SK-N-SH treated with all-trans-retinoic acid at 6 μM for 48 hours (cell line): Measurements from ENCODE around the gene LTBP1.

Experiments used
- ATAC-seq: fragments of 200-7000 bp; cut with Tn5 transposase; 3 replicates; pipeline ENCODE4 v1.9.1; 2020; ENCODE audit warnings: mild to moderate bottlenecking, moderate library complexity
- ARNTL ChIP-seq: fragments of 450-650 bp; formaldehyde crosslinking; IDR thresholded peaks from 2 replicates; pipeline ENCODE4 v1.5.0; 2020; ENCODE audit warnings: low read depth, mild to moderate bottlenecking, moderate library complexity, borderline replicate concordance
- BACH2 ChIP-seq: fragments of 250-450 bp; sonication (Bioruptor Pico); IDR thresholded peaks from 2 replicates; pipeline ENCODE4 v1.9.0; 2021; ENCODE audit warnings: mild to moderate bottlenecking, borderline replicate concordance
- CSDC2 ChIP-seq: fragments of 250-450 bp; sonication (Bioruptor Pico); IDR thresholded peaks from 2 replicates; pipeline ENCODE4 v1.5.0; 2020; ENCODE audit warnings: mild to moderate bottlenecking, moderate library complexity
- CSRNP3 ChIP-seq: fragments of 250-450 bp; sonication (Bioruptor Pico); IDR thresholded peaks from 2 replicates; pipeline ENCODE4 v1.5.1; 2021; ENCODE audit warnings: mild to moderate bottlenecking, moderate library complexity
- ESRRG ChIP-seq: fragments of 250-450 bp; sonication (Bioruptor Pico); IDR thresholded peaks from 2 replicates; pipeline ENCODE4 v1.6.1; 2021; ENCODE audit warnings: mild to moderate bottlenecking
- GLIS3 ChIP-seq: fragments of 250-450 bp; sonication (Bioruptor Pico); IDR thresholded peaks from 2 replicates; pipeline ENCODE4 v1.5.0; 2020; ENCODE audit warnings: mild to moderate bottlenecking, moderate library complexity
- ISL1 ChIP-seq: fragments of 250-450 bp; sonication (Bioruptor Pico); IDR thresholded peaks from 2 replicates; pipeline ENCODE4 v2.1.2; 2022; ENCODE audit warnings: mild to moderate bottlenecking, moderate library complexity
- OSR1 ChIP-seq: fragments of 250-450 bp; sonication (Bioruptor Pico); IDR thresholded peaks from 2 replicates; pipeline ENCODE4 v1.8.0; 2022; ENCODE audit warnings: moderate library complexity, mild to moderate bottlenecking, inconsistent platforms
- PATZ1 ChIP-seq: fragments of 250-450 bp; sonication (Bioruptor Pico); IDR thresholded peaks from 2 replicates; pipeline ENCODE4 v1.8.0; 2020; ENCODE audit warnings: mild to moderate bottlenecking, moderate library complexity, borderline replicate concordance
- POU6F1 ChIP-seq: fragments of 250-450 bp; sonication (Bioruptor Pico); IDR thresholded peaks from 2 replicates; pipeline ENCODE4 v1.8.0; 2021; ENCODE audit warnings: low read depth, mild to moderate bottlenecking, moderate library complexity, borderline replicate concordance
- RARB ChIP-seq: fragments of 250-450 bp; sonication (Bioruptor Pico); IDR thresholded peaks from 2 replicates; pipeline ENCODE4 v1.8.0; 2021; ENCODE audit warnings: mild to moderate bottlenecking, moderate library complexity
- SNAI2 ChIP-seq: fragments of 250-450 bp; sonication (Bioruptor Pico); IDR thresholded peaks from 2 replicates; pipeline ENCODE4 v1.5.0; 2020; ENCODE audit warnings: mild to moderate bottlenecking, moderate library complexity
- TCF4 ChIP-seq: fragments of 250-450 bp; sonication (Bioruptor Pico); IDR thresholded peaks from 2 replicates; pipeline ENCODE4 v1.8.0; 2021; ENCODE audit warnings: mild to moderate bottlenecking, moderate library complexity, borderline replicate concordance
- TOX ChIP-seq: fragments of 250-450 bp; sonication (Bioruptor Pico); IDR thresholded peaks from 2 replicates; pipeline ENCODE4 v1.8.0; 2021; ENCODE audit warnings: mild to moderate bottlenecking, moderate library complexity, borderline replicate concordance
- ZC3H10 ChIP-seq: fragments of 250-450 bp; sonication (Bioruptor Pico); IDR thresholded peaks from 2 replicates; pipeline ENCODE4 v1.5.1; 2021; ENCODE audit warnings: mild to moderate bottlenecking, moderate library complexity
- ZFP30 ChIP-seq: fragments of 450-650 bp; formaldehyde crosslinking; IDR thresholded peaks from 2 replicates; pipeline ENCODE4 v1.5.0; 2022; ENCODE audit warnings: mild to moderate bottlenecking, moderate library complexity
- ZNF565 ChIP-seq: fragments of 450-650 bp; formaldehyde crosslinking; conservative IDR thresholded peaks from 2 replicates; pipeline ENCODE4 v1.5.0; 2020; ENCODE audit warnings: low read depth, mild to moderate bottlenecking, moderate library complexity
- ZNF70 ChIP-seq: fragments of 450-650 bp; formaldehyde crosslinking; IDR thresholded peaks from 2 replicates; pipeline ENCODE4 v1.5.0; 2020; ENCODE audit warnings: mild to moderate bottlenecking, moderate library complexity
- ZNF8 ChIP-seq: fragments of 450-650 bp; formaldehyde crosslinking; IDR thresholded peaks from 2 replicates; pipeline ENCODE4 v1.5.0; 2020; ENCODE audit warnings: mild to moderate bottlenecking, moderate library complexity
- TF ChIP-seq, protein P1 (sequence below): fragments of 250-450 bp; sonication (Bioruptor Pico); IDR thresholded peaks from 2 replicates; pipeline ENCODE4 v1.5.0; 2020; ENCODE audit warnings: mild to moderate bottlenecking, moderate library complexity
- TF ChIP-seq, protein P2 (sequence below): fragments of 250-450 bp; sonication (Bioruptor Pico); IDR thresholded peaks from 2 replicates; pipeline ENCODE4 v1.5.1; 2020; ENCODE audit warnings: low read depth, mild to moderate bottlenecking, moderate library complexity

Gene LTBP1

GRCh38 chr2:33020883-33021282 lies 74.1 kb downstream of the LTBP1 start:
- no peak for TF ChIP-seq RARB
- no peak for TF ChIP-seq PATZ1
- TF ChIP-seq CSDC2 (CRISPR knock-in tag), result no peak
- no peak for TF ChIP-seq ESRRG (CRISPR knock-in tag)
- TF ChIP-seq, protein P1, sequence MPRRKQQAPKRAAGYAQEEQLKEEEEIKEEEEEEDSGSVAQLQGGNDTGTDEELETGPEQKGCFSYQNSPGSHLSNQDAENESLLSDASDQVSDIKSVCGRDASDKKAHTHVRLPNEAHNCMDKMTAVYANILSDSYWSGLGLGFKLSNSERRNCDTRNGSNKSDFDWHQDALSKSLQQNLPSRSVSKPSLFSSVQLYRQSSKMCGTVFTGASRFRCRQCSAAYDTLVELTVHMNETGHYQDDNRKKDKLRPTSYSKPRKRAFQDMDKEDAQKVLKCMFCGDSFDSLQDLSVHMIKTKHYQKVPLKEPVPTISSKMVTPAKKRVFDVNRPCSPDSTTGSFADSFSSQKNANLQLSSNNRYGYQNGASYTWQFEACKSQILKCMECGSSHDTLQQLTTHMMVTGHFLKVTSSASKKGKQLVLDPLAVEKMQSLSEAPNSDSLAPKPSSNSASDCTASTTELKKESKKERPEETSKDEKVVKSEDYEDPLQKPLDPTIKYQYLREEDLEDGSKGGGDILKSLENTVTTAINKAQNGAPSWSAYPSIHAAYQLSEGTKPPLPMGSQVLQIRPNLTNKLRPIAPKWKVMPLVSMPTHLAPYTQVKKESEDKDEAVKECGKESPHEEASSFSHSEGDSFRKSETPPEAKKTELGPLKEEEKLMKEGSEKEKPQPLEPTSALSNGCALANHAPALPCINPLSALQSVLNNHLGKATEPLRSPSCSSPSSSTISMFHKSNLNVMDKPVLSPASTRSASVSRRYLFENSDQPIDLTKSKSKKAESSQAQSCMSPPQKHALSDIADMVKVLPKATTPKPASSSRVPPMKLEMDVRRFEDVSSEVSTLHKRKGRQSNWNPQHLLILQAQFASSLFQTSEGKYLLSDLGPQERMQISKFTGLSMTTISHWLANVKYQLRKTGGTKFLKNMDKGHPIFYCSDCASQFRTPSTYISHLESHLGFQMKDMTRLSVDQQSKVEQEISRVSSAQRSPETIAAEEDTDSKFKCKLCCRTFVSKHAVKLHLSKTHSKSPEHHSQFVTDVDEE, result no peak
- no peak for TF ChIP-seq ZNF8 (CRISPR knock-in tag)
- no peak for TF ChIP-seq ZFP30 (CRISPR knock-in tag)
- TF ChIP-seq OSR1 (CRISPR knock-in tag), result no peak
- no peak for TF ChIP-seq ZC3H10 (CRISPR knock-in tag)
- TF ChIP-seq ZNF565 (CRISPR knock-in tag), result no peak
- no peak for TF ChIP-seq TOX (CRISPR knock-in tag)
- no peak for TF ChIP-seq ARNTL (CRISPR knock-in tag)
- no peak for TF ChIP-seq BACH2
- TF ChIP-seq GLIS3, result no peak
- TF ChIP-seq SNAI2 (CRISPR knock-in tag), result no peak
- no peak for TF ChIP-seq ZNF70 (CRISPR knock-in tag)
- TF ChIP-seq POU6F1, result no peak
- TF ChIP-seq, protein P2, sequence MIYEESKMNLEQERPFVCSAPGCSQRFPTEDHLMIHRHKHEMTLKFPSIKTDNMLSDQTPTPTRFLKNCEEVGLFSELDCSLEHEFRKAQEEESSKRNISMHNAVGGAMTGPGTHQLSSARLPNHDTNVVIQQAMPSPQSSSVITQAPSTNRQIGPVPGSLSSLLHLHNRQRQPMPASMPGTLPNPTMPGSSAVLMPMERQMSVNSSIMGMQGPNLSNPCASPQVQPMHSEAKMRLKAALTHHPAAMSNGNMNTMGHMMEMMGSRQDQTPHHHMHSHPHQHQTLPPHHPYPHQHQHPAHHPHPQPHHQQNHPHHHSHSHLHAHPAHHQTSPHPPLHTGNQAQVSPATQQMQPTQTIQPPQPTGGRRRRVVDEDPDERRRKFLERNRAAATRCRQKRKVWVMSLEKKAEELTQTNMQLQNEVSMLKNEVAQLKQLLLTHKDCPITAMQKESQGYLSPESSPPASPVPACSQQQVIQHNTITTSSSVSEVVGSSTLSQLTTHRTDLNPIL, result no peak
- no peak for ATAC-seq

DNA sequence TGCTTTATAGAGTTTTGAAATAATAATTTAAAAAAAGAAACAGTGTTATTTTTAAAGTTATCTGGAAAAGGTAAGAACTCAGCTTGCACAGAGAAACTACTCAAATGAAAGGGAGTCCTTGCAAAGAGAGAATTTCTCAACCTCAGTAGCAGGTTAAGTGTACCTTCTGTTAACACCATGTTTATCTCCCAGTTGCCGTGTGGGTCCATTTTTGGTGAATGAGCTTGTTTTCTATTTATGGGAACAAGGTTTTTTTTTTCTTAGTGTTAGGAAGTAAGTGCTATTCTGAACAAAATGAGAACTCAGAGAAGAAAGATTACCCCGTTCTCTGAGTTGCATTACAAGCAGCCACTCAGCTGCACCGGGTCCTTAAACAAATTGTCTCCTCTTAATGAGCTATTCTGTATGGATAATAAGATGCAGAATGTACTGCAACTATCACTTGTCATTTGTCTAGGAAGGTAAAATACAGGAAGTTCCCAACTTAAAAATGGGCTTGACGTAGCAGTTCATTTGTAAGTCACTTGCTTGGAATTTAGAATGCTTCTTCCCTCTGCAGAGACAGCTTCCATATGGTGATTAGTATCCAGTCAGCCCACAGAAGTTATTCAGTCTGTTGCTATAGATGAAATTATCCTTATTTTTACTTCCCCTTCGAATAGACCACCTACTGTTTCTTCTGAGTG lies 74.9 kb downstream of the LTBP1 start:
- TF ChIP-seq POU6F1 (no peak), CSDC2 (CRISPR knock-in tag) (peak; percentile 82; the same call in 1 of the 2 replicates), CSRNP3 (no peak), ESRRG (CRISPR knock-in tag) (no peak), ARNTL (CRISPR knock-in tag) (no peak), TCF4 (CRISPR knock-in tag) (no peak), ISL1 (peak; percentile 54), ZNF8 (CRISPR knock-in tag) (no peak)
- TF ChIP-seq, protein P2, result peak; percentile 30; the same call in 1 of the 2 replicates
- TF ChIP-seq, protein P1, result no peak
- peak; percentile 79 for ATAC-seq
